ENCODE results near the gene RBMXL2.

DNA sequence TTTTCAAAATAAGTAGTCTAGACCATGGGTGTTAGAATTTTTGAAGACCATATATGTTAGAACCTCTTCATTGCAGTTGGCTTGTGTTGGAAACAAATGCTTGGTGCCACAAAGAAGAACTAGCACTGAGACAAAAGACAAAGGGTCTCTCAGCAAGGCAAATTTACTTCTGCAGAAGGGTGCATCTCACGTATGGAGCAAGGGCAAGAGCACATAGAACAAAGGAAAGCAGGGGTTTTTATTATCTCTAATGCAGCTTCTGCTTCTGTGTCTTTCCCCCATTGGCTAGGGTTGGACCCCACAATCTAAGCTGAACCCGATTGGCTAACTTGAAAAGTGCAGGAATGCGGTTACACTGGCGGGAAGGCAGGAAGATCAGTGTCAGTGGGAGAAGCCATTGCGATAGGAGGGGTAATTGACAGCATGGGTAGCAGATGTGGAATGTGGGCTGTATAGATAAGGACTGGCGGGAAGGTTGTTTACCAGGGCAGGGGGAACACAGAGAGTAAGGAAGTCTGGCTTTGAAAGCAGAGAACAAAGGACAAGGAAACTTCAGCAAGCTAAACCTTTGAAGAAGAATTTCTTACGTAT lies 9.2 kb upstream of the RBMXL2 start:
- TF ChIP-seq, protein P1, sequence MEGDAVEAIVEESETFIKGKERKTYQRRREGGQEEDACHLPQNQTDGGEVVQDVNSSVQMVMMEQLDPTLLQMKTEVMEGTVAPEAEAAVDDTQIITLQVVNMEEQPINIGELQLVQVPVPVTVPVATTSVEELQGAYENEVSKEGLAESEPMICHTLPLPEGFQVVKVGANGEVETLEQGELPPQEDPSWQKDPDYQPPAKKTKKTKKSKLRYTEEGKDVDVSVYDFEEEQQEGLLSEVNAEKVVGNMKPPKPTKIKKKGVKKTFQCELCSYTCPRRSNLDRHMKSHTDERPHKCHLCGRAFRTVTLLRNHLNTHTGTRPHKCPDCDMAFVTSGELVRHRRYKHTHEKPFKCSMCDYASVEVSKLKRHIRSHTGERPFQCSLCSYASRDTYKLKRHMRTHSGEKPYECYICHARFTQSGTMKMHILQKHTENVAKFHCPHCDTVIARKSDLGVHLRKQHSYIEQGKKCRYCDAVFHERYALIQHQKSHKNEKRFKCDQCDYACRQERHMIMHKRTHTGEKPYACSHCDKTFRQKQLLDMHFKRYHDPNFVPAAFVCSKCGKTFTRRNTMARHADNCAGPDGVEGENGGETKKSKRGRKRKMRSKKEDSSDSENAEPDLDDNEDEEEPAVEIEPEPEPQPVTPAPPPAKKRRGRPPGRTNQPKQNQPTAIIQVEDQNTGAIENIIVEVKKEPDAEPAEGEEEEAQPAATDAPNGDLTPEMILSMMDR (IDR thresholded peaks at IDR 0.05) = no peak
- no peak for TF ChIP-seq POLR2A (IDR thresholded peaks at IDR 0.05)

Data from thyroid gland (tissue), 4 donors.